GM12801 (cell line): ENCODE measurements around the gene NKIRAS1.

Source experiments
- TF ChIP-seq, protein P1 (sequence below): IDR thresholded peaks from one replicate; pipeline ENCODE4 v1.5.1; 2011; ENCODE audit warnings: control low read depth; ENCODE audit not compliant: insufficient read length; ENCODE audit errors: extremely low read depth

Gene NKIRAS1

DNA sequence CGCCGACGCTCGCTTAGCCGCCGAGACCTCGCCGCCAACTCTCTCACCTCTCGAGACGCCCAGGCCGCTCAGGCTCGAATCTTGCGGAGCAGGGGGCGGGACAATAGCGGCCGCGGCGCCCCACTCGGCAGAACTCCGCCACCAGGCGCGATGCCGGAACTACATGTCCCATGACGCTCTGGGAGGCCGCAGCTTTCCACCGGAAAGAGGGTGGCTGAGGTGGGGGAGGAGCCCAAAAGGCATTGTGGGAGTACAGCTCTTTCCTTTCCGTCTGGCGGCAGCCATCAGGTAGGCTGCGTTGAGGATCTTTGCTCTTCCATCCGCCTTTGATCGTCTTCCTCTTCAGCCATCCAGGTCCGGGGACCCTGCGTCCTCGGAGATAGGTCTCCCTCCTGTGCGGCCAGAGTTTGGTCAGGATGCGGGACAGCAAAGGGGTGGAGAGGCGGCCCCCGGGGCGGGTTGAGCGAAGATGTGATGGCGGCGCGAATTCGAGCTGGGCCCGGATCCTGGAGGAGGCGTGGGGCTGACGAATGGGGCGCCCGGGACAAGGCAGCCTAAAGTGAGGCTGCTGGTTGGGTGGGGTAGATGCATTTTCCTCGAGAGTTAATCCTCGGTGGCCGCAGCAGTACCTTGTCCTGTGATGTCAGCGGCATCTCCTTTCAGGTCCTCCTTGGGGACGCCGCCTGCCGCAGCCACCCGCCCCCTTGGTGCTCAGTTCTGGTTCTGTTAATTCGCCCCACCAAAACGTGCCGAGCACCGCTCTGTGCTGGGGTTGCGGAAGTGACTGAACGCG is at the start of gene NKIRAS1, which contains the start of gene RPL15:
Gene NKIRAS1 (minus strand): TSS at position 105 of the 793 bp plus-strand sequence. CDS start 6,086 bp downstream, outside the sequence.
Gene RPL15 (plus strand): TSS at position 247 of the 793 bp plus-strand sequence. CDS start 728 bp downstream, outside the sequence.
- TF ChIP-seq, protein P1, sequence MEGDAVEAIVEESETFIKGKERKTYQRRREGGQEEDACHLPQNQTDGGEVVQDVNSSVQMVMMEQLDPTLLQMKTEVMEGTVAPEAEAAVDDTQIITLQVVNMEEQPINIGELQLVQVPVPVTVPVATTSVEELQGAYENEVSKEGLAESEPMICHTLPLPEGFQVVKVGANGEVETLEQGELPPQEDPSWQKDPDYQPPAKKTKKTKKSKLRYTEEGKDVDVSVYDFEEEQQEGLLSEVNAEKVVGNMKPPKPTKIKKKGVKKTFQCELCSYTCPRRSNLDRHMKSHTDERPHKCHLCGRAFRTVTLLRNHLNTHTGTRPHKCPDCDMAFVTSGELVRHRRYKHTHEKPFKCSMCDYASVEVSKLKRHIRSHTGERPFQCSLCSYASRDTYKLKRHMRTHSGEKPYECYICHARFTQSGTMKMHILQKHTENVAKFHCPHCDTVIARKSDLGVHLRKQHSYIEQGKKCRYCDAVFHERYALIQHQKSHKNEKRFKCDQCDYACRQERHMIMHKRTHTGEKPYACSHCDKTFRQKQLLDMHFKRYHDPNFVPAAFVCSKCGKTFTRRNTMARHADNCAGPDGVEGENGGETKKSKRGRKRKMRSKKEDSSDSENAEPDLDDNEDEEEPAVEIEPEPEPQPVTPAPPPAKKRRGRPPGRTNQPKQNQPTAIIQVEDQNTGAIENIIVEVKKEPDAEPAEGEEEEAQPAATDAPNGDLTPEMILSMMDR, result no peak

- TF ChIP-seq, protein P1, result no peak
These were observed 49.5 kb upstream of the NKIRAS1 start for GRCh38 chr3:23966328-23966727.

DNA sequence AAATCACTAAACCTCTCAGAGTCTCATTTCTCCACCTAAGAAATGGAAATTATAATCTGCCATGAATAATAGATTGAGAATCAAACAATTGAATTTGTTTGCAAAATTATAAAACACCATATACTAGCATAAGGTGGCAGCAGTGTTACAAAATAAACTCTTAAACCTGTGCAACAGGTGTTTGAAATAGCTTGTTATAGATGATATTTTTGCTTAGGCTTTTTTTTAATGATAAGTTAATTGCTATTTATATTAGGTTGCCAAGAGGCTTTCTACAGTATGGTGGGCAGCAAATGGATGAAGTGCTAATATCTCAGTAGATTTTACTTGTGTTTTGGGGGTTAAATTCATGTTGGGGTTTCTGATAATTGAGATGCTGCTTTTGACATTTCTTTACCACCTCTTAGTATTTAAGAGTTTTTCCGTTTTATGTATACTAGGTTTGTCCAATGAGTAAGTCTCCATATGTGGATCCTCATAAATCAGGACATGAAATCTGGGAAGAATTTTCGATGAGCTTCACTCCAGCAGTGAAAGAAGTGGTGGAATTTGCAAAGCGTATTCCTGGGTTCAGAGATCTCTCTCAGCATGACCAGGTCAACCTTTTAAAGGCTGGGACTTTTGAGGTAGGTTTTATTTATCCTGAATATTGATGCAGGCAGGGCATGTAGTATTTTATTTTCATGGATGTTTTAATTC is 47.9 kb upstream of the NKIRAS1 start:
- TF ChIP-seq, protein P1, result no peak

DNA sequence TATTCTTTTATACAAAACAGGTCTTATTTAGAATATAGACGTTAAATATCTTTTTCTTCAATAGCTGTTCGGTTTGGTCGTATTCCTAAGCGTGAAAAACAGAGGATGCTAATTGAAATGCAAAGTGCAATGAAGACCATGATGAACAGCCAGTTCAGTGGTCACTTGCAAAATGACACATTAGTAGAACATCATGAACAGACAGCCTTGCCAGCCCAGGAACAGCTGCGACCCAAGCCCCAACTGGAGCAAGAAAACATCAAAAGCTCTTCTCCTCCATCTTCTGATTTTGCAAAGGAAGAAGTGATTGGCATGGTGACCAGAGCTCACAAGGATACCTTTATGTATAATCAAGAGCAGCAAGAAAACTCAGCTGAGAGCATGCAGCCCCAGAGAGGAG is 45.1 kb upstream of the NKIRAS1 start:
- TF ChIP-seq, protein P1, result no peak

- TF ChIP-seq, protein P1, result no peak
These were observed 44.3 kb upstream of the NKIRAS1 start for GRCh38 chr3:23961066-23961465.

- TF ChIP-seq, protein P1, result no peak
These were observed 43.9 kb upstream of the NKIRAS1 start for GRCh38 chr3:23960649-23961048.

DNA sequence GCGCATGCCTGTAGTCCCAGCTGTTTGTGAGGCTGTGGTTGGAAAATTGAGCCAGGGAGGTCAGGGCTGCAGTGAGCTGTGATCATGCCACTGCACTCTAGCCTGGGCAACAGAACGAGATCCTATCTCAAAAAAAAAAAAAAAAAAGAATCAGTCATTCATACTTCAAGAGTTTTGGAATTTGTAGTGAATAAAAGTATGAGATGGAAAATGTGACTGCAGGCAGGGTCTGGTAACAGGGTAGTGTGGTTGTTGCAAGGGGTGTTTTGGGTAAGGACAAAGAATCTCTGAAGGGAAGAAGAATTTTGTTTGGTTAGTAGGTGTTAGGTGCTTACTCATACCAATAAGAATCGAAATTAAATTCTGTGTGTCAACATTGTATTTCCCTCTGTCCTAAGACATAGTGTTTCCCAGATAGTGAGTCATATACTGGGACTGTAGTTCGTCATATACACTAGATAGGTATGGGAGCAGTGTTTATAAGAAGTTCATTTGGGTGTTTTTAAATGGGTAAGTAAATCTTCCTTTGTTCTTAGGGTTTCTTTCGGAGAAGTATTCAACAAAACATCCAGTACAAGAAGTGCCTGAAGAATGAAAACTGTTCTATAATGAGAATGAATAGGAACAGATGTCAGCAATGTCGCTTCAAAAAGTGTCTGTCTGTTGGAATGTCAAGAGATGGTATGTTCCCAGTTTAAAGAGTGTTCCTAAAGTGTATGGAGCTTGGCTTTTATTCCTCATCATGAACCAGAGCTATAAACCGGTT is 42.5 kb upstream of the NKIRAS1 start:
- TF ChIP-seq, protein P1, result no peak
